Hepatocyte (in vitro differentiated cells): Measurements from ENCODE around the gene DNASE2.

Experiments
- CTCF ChIP-seq: fragments of 200-600 bp; sonication (generic); IDR thresholded peaks from 2 replicates; pipeline ENCODE4 v1.5.1; 2016; ENCODE audit warnings: antibody characterized with exemption, mild to moderate bottlenecking; ENCODE audit not compliant: poor library complexity
- EZH2 ChIP-seq: fragments of 200-600 bp; sonication (generic); IDR thresholded peaks from 2 replicates; pipeline ENCODE4 v1.6.1; 2016; ENCODE audit warnings: antibody characterized with exemption, mild to moderate bottlenecking, borderline replicate concordance
- EZH2phosphoT487 ChIP-seq: fragments of 200-600 bp; sonication (generic); IDR thresholded peaks from one replicate; pipeline ENCODE4 v1.6.1; 2018; ENCODE audit warnings: antibody characterized with exemption, mild to moderate bottlenecking, low read depth, moderate library complexity; ENCODE audit not compliant: unreplicated experiment, severe bottlenecking

- TF ChIP-seq EZH2phosphoT487 (no peak), CTCF (no peak), EZH2 (no peak)
These were observed 10.3 kb upstream of the DNASE2 start for GRCh38 chr19:12891553-12892021.
